ENCODE results near the gene AKT1S1.
"Not testable (repeated sequence)": the region's sequence is repeated elsewhere in the genome, so short reads cannot be mapped to it uniquely, and the experiment has no call there.

AKT1S1 gene

DNA sequence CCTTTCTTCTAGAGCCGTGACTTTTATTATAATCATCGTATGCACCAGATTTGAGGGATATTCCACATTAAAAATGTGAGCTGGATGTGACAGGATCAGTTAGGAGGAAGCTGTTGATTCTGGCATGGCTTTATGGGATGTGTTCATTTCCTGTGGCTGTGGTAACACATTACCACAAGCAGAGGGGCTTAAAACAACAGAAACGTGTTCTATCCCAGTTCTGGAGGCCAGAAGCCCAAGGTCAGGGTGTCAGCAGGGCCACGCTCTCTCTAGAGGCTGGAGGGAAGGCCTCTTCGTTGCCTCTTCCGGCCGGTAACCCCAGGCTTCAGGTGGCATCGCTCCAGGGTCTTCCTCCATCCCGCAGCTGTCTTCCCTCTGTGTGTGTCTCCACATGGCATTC, 44.6 kb downstream of the AKT1S1 start:
- Mint-ChIP-seq H3K4me1 (no peaks in the 10 kb centered on the region), H3K36me3 (peaks cover 7% of the 10 kb centered on the region), H3K27me3 (no peaks in the 10 kb centered on the region), H3K27ac (no peak overlapping the region), H3K9me3 (no peaks in the 10 kb centered on the region), H3K4me3 (no peak overlapping the region)

DNA sequence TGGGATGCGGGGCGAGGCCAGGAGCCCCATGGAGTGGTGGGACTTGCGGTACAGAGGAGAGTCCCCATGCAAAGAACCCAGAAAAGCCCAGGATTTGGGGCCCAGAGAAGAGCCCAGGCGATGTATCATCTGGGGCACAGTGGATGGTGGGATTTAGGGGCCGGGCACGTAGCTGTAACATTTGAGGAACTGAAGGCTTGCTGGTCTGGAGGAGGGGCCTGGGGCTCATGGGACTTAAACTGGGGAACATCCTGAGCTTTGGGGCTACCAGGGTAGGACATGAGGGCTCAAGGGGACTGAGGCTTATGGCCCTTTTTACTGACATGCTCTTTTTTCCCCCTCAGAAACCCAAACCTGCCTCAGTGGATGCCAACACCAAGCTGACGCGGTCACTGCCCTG, 45.6 kb downstream of the AKT1S1 start:
- H3K4me3 Mint-ChIP-seq = no peak overlapping the region
- H3K27ac Mint-ChIP-seq = no peak overlapping the region
- peaks cover 3% of the 10 kb centered on the region for H3K36me3 Mint-ChIP-seq
- no peaks in the 10 kb centered on the region for H3K4me1 Mint-ChIP-seq
- no peaks in the 10 kb centered on the region for H3K9me3 Mint-ChIP-seq
- no peaks in the 10 kb centered on the region for H3K27me3 Mint-ChIP-seq

- Mint-ChIP-seq H3K27ac (no peak overlapping the region), H3K36me3 (peaks cover 3% of the 10 kb centered on the region), H3K4me1 (no peaks in the 10 kb centered on the region)
Observed at GRCh38 chr19:49830766-49831165, 46.4 kb downstream of the AKT1S1 start.

DNA sequence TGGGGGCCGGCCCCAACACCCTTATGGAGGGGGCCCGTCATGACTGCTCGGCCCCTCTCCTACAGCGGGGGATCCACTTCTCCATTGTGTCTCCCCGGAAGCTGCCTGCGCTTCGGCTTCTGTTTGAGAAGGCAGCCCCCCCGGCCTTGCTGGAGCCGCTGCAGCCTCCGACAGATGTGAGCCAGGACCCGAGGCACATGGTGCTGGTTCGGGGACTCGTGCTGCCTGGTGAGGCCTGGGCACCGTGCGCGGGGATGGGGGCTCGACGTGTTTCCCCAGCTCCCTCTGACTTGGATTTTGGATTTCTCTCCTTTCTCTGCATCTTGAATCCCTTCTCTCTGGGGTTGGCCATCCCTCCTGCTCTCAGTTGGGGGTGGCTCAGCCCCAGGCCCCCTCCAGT, 47.4 kb downstream of the AKT1S1 start:
- H3K4me3 Mint-ChIP-seq = no peak overlapping the region
- peaks cover 1% of the 10 kb centered on the region for H3K36me3 Mint-ChIP-seq
- H3K27me3 Mint-ChIP-seq = no peaks in the 10 kb centered on the region
- H3K27ac Mint-ChIP-seq = no peak overlapping the region
- no peaks in the 10 kb centered on the region for H3K9me3 Mint-ChIP-seq
- no peaks in the 10 kb centered on the region for H3K4me1 Mint-ChIP-seq

More at GRCh38 chr19:49830766-49831165, 46.4 kb downstream of the AKT1S1 start:
- H3K4me3 Mint-ChIP-seq = no peak overlapping the region
- H3K27me3 Mint-ChIP-seq = no peaks in the 10 kb centered on the region
- no peaks in the 10 kb centered on the region for H3K9me3 Mint-ChIP-seq

DNA sequence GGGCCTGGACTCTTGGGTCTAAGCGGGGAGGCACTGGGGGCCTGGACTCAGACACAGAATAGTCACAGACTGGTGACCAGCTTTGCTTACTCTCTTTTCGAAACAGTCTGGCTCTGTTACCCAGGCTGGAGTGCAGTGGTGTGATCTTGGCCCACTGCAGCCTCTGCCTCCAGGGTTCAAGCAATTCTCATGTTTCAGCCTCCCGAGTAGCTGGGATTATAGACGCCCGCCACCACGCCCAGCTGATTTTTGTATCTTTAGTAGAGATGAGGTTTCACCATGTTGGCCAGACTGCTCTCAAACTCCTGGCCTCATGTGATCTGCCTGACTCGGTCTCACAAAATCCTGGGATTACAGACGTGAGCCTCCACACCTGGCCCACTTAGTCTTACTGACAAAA, 48.0 kb downstream of the AKT1S1 start:
- H3K4me3 Mint-ChIP-seq = no peak overlapping the region
- H3K36me3 Mint-ChIP-seq = no peaks in the 10 kb centered on the region
- no peaks in the 10 kb centered on the region for H3K27me3 Mint-ChIP-seq
- no peaks in the 10 kb centered on the region for H3K9me3 Mint-ChIP-seq
- no peaks in the 10 kb centered on the region for H3K4me1 Mint-ChIP-seq
- H3K27ac Mint-ChIP-seq = no peak overlapping the region

GRCh38 chr19:49827034-49827433, 50.1 kb downstream of the AKT1S1 start:
- Mint-ChIP-seq H3K4me1 (no peaks in the 10 kb centered on the region), H3K4me3 (no peak overlapping the region), H3K9me3 (no peaks in the 10 kb centered on the region), H3K27ac (no peak overlapping the region), H3K27me3 (no peaks in the 10 kb centered on the region), H3K36me3 (no peaks in the 10 kb centered on the region)

GRCh38 chr19:49824662-49825061, 52.5 kb downstream of the AKT1S1 start:
- H3K27ac Mint-ChIP-seq = no peak overlapping the region
- no peak overlapping the region for H3K4me3 Mint-ChIP-seq
- H3K4me1 Mint-ChIP-seq = no peaks in the 10 kb centered on the region

DNA sequence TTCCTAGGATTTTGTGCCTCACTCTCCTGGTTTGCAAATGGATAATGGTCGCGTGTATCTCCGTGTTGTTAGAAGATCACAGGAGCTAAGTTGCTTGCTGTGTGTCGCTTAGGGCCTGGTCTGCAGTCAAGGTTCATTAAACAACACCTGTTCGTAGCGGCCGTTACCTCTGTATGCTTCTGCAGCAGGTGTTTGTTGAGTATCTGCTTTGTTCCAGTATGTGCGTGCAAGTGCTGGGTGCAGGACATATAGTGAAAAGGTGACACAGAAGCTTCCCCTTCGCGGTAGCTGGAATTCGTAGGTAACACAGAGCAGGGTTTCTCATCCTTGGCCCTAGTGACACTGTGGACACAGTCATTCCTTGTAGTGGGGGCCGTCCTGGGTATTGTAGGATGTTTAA, 53.7 kb downstream of the AKT1S1 start:
- no peaks in the 10 kb centered on the region for H3K27me3 Mint-ChIP-seq
- H3K36me3 Mint-ChIP-seq = no peaks in the 10 kb centered on the region
- no peak overlapping the region for H3K4me3 Mint-ChIP-seq
- no peak overlapping the region for H3K27ac Mint-ChIP-seq
- peaks cover 6% of the 10 kb centered on the region for H3K4me1 Mint-ChIP-seq
- H3K9me3 Mint-ChIP-seq = no peaks in the 10 kb centered on the region

More at GRCh38 chr19:49824662-49825061, 52.5 kb downstream of the AKT1S1 start:
- Mint-ChIP-seq H3K9me3 (no peaks in the 10 kb centered on the region), H3K36me3 (no peaks in the 10 kb centered on the region), H3K27me3 (no peaks in the 10 kb centered on the region)

- no peak overlapping the region for H3K4me3 Mint-ChIP-seq
- H3K9me3 Mint-ChIP-seq = no peaks in the 10 kb centered on the region
- no peaks in the 10 kb centered on the region for H3K27me3 Mint-ChIP-seq
- no peaks in the 10 kb centered on the region for H3K36me3 Mint-ChIP-seq
- H3K27ac Mint-ChIP-seq = no peak overlapping the region
- peaks cover 10% of the 10 kb centered on the region for H3K4me1 Mint-ChIP-seq
Observed at GRCh38 chr19:49820125-49820524, 57.0 kb downstream of the AKT1S1 start.

GRCh38 chr19:49819452-49820115, 57.6 kb downstream of the AKT1S1 start:
- H3K4me3 Mint-ChIP-seq = peak overlapping the region; percentile 96
- H3K27ac Mint-ChIP-seq = peak overlapping the region; percentile 63
- not testable (repeated sequence) for H3K9me3 Mint-ChIP-seq, H3K27me3 Mint-ChIP-seq, H3K36me3 Mint-ChIP-seq
- H3K4me1 Mint-ChIP-seq = peaks cover 12% of the 10 kb centered on the region

Measured in activated naive CD4-positive, alpha-beta T cell treated with anti-CD3 and anti-CD28 coated beads, Interleukin-2, amount 50 U/mL, for 24 hours (primary cell).